HEK293 (cell line): ENCODE results near the gene BMP6.

Experiments used
- CTCF ChIA-PET: fragments of 350-600 bp; formaldehyde crosslinking; extraction: SDS; loops from one replicate; lab custom pipeline; 2021; ENCODE audit warnings: antibody characterized with exemption; lab: Yijun Ruan, JAX
- POLR2A ChIA-PET: fragments of 300-600 bp; formaldehyde crosslinking; extraction: SDS; loops from one replicate; lab custom pipeline; 2020; ENCODE audit warnings: antibody characterized with exemption, inconsistent platforms; lab: Yijun Ruan, JAX
- H3K27ac ChIP-seq: fragments of 200-500 bp; sonication (Bioruptor generic); 2 replicates; pipeline ENCODE4 v1.5.1; 2014; ENCODE audit warnings: low read depth, low read length, control low read depth, inconsistent platforms; ENCODE audit errors: extremely low read depth
- H3K36me3 ChIP-seq, 2 experiments: fragments of 200-500 bp in 1 of 2; sonication (Bioruptor generic) in 1 of 2; 1 replicate in 1 of 2; 2 replicates in 1 of 2; pipeline ENCODE4 v1.5.1; 2014 to 2017; ENCODE audit warnings: inconsistent platforms in 2 of 2, low read length in 2 of 2; ENCODE audit not compliant: control insufficient read depth in 2 of 2, insufficient read depth in 1 of 2
- H3K4me1 ChIP-seq: fragments of 200-500 bp; sonication (Bioruptor generic); 2 replicates; pipeline ENCODE4 v1.5.1; 2014; ENCODE audit warnings: mild to moderate bottlenecking, low read length, inconsistent platforms; ENCODE audit not compliant: control insufficient read depth, insufficient read depth
- H3K4me3 ChIP-seq: 2 replicates; pipeline ENCODE4 v1.5.1; 2011; ENCODE audit warnings: low read depth, mild to moderate bottlenecking, control low read depth, low read length, moderate library complexity
- H3K9me3 ChIP-seq: fragments of 200-500 bp; sonication (Bioruptor generic); 2 replicates; pipeline ENCODE4 v1.5.1; 2014; ENCODE audit warnings: low read depth, low read length, inconsistent platforms; ENCODE audit not compliant: control insufficient read depth, insufficient read depth
- FEZF1 ChIP-seq: fragments of 450-650 bp; formaldehyde crosslinking; IDR thresholded peaks from 2 replicates; pipeline ENCODE4 v1.5.1; 2016; ENCODE audit warnings: missing biosample characterization, missing genetic modification characterization
- HOXA7 ChIP-seq: sonication (generic); formaldehyde crosslinking; IDR thresholded peaks from 2 replicates; pipeline ENCODE4 v1.8.1; 2022; ENCODE audit warnings: missing genetic modification reagents, borderline replicate concordance
- HOXD13 ChIP-seq: sonication (generic); formaldehyde crosslinking; IDR thresholded peaks from 2 replicates; pipeline ENCODE4 v1.8.0; 2022; ENCODE audit warnings: missing genetic modification reagents, borderline replicate concordance
- KLF8 ChIP-seq: fragments of 450-650 bp; formaldehyde crosslinking; IDR thresholded peaks from 2 replicates; pipeline ENCODE4 v1.5.1; 2016; ENCODE audit warnings: missing biosample characterization, missing genetic modification characterization
- RBAK ChIP-seq: fragments of 450-650 bp; formaldehyde crosslinking; IDR thresholded peaks from 2 replicates; pipeline ENCODE4 v1.5.1; 2016; ENCODE audit warnings: missing biosample characterization, missing genetic modification characterization
- SALL2 ChIP-seq: fragments of 450-650 bp; formaldehyde crosslinking; IDR thresholded peaks from 2 replicates; pipeline ENCODE4 v1.5.0; 2017; ENCODE audit warnings: missing biosample characterization, mild to moderate bottlenecking, missing genetic modification characterization, borderline replicate concordance
- SP7 ChIP-seq: fragments of 450-650 bp; formaldehyde crosslinking; IDR thresholded peaks from 2 replicates; pipeline ENCODE4 v1.5.1; 2016; ENCODE audit warnings: missing biosample characterization, missing genetic modification characterization
- TRIM28 ChIP-seq: IDR thresholded peaks from 2 replicates; pipeline ENCODE4 v1.6.1; 2011; ENCODE audit warnings: low read length, control low read depth, borderline replicate concordance
- ZEB2 ChIP-seq: fragments of 450-650 bp; formaldehyde crosslinking; IDR thresholded peaks from 2 replicates; pipeline ENCODE4 v1.5.1; 2016; ENCODE audit warnings: missing biosample characterization, missing genetic modification characterization
- ZNF175 ChIP-seq: fragments of 450-650 bp; formaldehyde crosslinking; IDR thresholded peaks from 2 replicates; pipeline ENCODE4 v1.5.1; 2016; ENCODE audit warnings: missing biosample characterization, missing genetic modification characterization
- ZNF223 ChIP-seq: fragments of 450-650 bp; formaldehyde crosslinking; IDR thresholded peaks from 2 replicates; pipeline ENCODE4 v1.5.1; 2016; ENCODE audit warnings: missing biosample characterization, missing genetic modification characterization
- ZNF292 ChIP-seq: fragments of 450-650 bp; formaldehyde crosslinking; IDR thresholded peaks from 2 replicates; pipeline ENCODE4 v1.5.1; 2016; ENCODE audit warnings: low read depth, missing biosample characterization, missing genetic modification characterization, borderline replicate concordance
- ZNF311 ChIP-seq: fragments of 450-650 bp; formaldehyde crosslinking; IDR thresholded peaks from 2 replicates; pipeline ENCODE4 v1.5.1; 2017; ENCODE audit warnings: missing biosample characterization, missing genetic modification characterization, borderline replicate concordance
- ZNF324 ChIP-seq: fragments of 450-650 bp; formaldehyde crosslinking; IDR thresholded peaks from 2 replicates; pipeline ENCODE4 v1.5.1; 2016; ENCODE audit warnings: missing biosample characterization, missing genetic modification characterization
- ZNF391 ChIP-seq: fragments of 450-650 bp; formaldehyde crosslinking; IDR thresholded peaks from 2 replicates; pipeline ENCODE4 v1.5.1; 2016; ENCODE audit warnings: low read depth, missing biosample characterization, missing genetic modification characterization, borderline replicate concordance
- ZNF433 ChIP-seq: fragments of 450-650 bp; formaldehyde crosslinking; IDR thresholded peaks from 2 replicates; pipeline ENCODE4 v1.5.1; 2016; ENCODE audit warnings: missing biosample characterization, missing genetic modification characterization, low read depth
- ZNF549 ChIP-seq: fragments of 450-650 bp; IDR thresholded peaks from 2 replicates; pipeline ENCODE4 v1.5.1; 2018; ENCODE audit warnings: missing biosample characterization, missing genetic modification characterization, mild to moderate bottlenecking, inconsistent platforms, moderate library complexity
- ZNF585B ChIP-seq: fragments of 450-650 bp; formaldehyde crosslinking; IDR thresholded peaks from 2 replicates; pipeline ENCODE4 v1.5.1; 2016; ENCODE audit warnings: missing biosample characterization, missing genetic modification characterization
- ZNF654 ChIP-seq: fragments of 450-650 bp; formaldehyde crosslinking; IDR thresholded peaks from 2 replicates; pipeline ENCODE4 v1.5.1; 2016; ENCODE audit warnings: low read depth, missing biosample characterization, missing genetic modification characterization
- ZNF658 ChIP-seq: fragments of 450-650 bp; formaldehyde crosslinking; IDR thresholded peaks from 2 replicates; pipeline ENCODE4; 2016; ENCODE audit warnings: missing biosample characterization, missing genetic modification characterization
- ZNF660 ChIP-seq: fragments of 450-650 bp; IDR thresholded peaks from 2 replicates; pipeline ENCODE4 v1.5.1; 2018; ENCODE audit warnings: missing biosample characterization, mild to moderate bottlenecking, missing genetic modification characterization
- ZSCAN30 ChIP-seq: fragments of 450-650 bp; IDR thresholded peaks from 2 replicates; pipeline ENCODE4 v1.5.1; 2018; ENCODE audit warnings: missing biosample characterization, mild to moderate bottlenecking, missing genetic modification characterization, moderate library complexity
- TF ChIP-seq, protein P1 (sequence below): fragments of 450-650 bp; formaldehyde crosslinking; IDR thresholded peaks from 2 replicates; pipeline ENCODE4 v1.5.1; 2016; ENCODE audit warnings: missing biosample characterization, missing genetic modification characterization
- TF ChIP-seq, protein P2 (sequence below): fragments of 450-650 bp; IDR thresholded peaks from 2 replicates; pipeline ENCODE4 v1.5.1; 2018; ENCODE audit warnings: missing biosample characterization, missing genetic modification characterization
- TF ChIP-seq, protein P3 (sequence below): fragments of 450-650 bp; formaldehyde crosslinking; IDR thresholded peaks from 2 replicates; pipeline ENCODE4 v1.5.1; 2016; ENCODE audit warnings: missing biosample characterization, missing genetic modification characterization
- TF ChIP-seq, protein P4 (sequence below): fragments of 450-650 bp; formaldehyde crosslinking; conservative IDR thresholded peaks from 2 replicates; pipeline ENCODE4 v1.5.1; 2016; ENCODE audit warnings: low read depth, missing biosample characterization, missing genetic modification characterization
- TF ChIP-seq, protein P5 (sequence below): fragments of 450-650 bp; formaldehyde crosslinking; IDR thresholded peaks from 2 replicates; pipeline ENCODE4 v1.5.1; 2017; ENCODE audit warnings: missing biosample characterization, missing genetic modification characterization

BMP6 gene

DNA sequence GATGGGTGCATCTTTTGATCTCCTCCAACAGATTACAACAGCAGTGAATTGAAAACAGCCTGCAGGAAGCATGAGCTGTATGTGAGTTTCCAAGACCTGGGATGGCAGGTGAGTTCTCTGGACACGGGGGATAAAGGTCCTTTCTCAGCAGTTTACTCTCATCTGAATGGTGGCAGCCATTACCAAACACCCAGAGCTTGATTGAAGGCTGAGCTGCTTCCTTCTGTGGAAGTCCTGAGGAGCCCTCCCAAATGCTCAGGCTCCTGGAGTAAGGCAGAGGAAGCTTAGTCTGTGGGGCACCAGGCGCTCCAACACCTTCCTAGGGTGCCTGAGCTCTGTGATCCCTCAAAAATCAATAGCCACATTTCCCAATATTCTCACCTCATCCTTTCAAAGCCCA lies 153.1 kb downstream of the BMP6 start:
- H3K27ac ChIP-seq: no peak overlapping the region
- no peak overlapping the region for H3K4me3 ChIP-seq
- H3K9me3 ChIP-seq: no peaks in the 10 kb centered on the region
- TF ChIP-seq TRIM28 (no peak), ZSCAN30 (tag by site-specific recombination) (no peak), ZNF654 (tag by site-specific recombination) (no peak), ZNF223 (tag by site-specific recombination) (no peak), ZNF658 (tag by site-specific recombination) (no peak), ZNF175 (tag by site-specific recombination) (no peak), ZNF433 (tag by site-specific recombination) (no peak), ZNF391 (tag by site-specific recombination) (no peak), ZNF292 (tag by site-specific recombination) (no peak)
- TF ChIP-seq, protein P1, sequence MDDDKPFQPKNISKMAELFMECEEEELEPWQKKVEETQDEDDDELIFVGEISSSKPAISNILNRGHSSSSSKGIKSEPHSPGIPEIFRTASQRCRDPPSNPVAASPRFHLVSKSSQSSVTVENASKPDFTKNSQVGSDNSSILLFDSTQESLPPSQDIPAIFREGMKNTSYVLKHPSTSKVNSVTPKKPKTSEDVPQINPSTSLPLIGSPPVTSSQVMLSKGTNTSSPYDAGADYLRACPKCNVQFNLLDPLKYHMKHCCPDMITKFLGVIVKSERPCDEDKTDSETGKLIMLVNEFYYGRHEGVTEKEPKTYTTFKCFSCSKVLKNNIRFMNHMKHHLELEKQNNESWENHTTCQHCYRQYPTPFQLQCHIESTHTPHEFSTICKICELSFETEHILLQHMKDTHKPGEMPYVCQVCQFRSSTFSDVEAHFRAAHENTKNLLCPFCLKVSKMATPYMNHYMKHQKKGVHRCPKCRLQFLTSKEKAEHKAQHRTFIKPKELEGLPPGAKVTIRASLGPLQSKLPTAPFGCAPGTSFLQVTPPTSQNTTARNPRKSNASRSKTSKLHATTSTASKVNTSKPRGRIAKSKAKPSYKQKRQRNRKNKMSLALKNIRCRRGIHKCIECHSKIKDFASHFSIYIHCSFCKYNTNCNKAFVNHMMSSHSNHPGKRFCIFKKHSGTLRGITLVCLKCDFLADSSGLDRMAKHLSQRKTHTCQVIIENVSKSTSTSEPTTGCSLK: no peak
- TF ChIP-seq, protein P2, sequence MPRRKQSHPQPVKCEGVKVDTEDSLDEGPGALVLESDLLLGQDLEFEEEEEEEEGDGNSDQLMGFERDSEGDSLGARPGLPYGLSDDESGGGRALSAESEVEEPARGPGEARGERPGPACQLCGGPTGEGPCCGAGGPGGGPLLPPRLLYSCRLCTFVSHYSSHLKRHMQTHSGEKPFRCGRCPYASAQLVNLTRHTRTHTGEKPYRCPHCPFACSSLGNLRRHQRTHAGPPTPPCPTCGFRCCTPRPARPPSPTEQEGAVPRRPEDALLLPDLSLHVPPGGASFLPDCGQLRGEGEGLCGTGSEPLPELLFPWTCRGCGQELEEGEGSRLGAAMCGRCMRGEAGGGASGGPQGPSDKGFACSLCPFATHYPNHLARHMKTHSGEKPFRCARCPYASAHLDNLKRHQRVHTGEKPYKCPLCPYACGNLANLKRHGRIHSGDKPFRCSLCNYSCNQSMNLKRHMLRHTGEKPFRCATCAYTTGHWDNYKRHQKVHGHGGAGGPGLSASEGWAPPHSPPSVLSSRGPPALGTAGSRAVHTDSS (tag by site-specific recombination): no peak
- TF ChIP-seq, protein P3, sequence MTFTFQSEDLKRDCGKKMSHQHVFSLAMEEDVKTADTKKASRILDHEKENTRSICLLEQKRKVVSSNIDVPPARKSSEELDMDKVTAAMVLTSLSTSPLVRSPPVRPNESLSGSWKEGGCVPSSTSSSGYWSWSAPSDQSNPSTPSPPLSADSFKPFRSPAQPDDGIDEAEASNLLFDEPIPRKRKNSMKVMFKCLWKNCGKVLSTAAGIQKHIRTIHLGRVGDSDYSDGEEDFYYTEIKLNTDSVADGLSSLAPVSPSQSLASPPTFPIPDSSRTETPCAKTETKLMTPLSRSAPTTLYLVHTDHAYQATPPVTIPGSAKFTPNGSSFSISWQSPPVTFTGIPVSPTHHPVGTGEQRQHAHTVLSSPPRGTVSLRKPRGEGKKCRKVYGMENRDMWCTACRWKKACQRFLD: no peak
- TF ChIP-seq, all 188 proteins: peak for 0
- ChIA-PET CTCF (interaction anchor here (0.6 to 1.4 kb wide), 4 partner anchors 114 to 381 kb away, joined by 3 to 9 read pairs (median 5); no protein-coding TSS in a partner anchor), POLR2A (interaction anchor here (0.6 to 1.3 kb wide), 2 partner anchors 150 to 153 kb away, joined by 3 to 5 read pairs; partner anchors contain the start of gene BMP6)
- no peaks in the 10 kb centered on the region for H3K4me1 ChIP-seq
- H3K36me3 ChIP-seq: peaks cover 14 to 46% of the 10 kb centered on the region in 2 experiments; a peak in 2 of 3 replicates

DNA sequence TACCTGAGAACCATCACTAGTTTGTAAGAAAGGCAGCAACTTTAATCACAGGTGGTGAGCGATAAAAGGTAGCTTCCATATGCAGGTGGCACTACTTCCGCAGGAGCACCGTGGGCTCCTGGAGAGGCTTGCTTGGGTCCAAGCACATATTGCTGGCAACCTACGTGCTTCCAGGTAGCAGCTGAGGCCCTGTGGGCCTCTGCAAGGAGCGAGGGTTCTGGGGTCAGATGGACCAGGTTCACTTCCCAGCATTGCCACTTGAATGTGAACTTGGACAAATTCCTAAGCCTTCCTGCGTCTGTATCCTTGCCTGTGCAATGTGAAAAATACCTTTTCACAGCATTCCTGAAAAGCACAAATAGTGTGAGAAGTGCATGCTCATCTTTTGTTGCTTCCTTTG lies 153.7 kb downstream of the BMP6 start:
- Histone ChIP-seq H3K9me3 (no peaks in the 10 kb centered on the region), H3K36me3 (peaks cover 17 to 52% of the 10 kb centered on the region in 2 experiments; a peak in 2 of 3 replicates), H3K27ac (no peak overlapping the region), H3K4me1 (no peaks in the 10 kb centered on the region), H3K4me3 (no peak overlapping the region)
- POLR2A ChIA-PET: interaction anchor here (0.6 to 1.3 kb wide), 2 partner anchors 16 to 150 kb away, joined by 3 read pairs; no protein-coding TSS in a partner anchor
- CTCF ChIA-PET: interaction anchor here (0.6 to 1.4 kb wide), 4 partner anchors 20 to 381 kb away, joined by 3 to 9 read pairs (median 5); no protein-coding TSS in a partner anchor
- TF ChIP-seq ZNF660 (tag by site-specific recombination) (no peak), ZNF585B (tag by site-specific recombination) (no peak), HOXA7 (CRISPR knock-in tag) (no peak), ZNF433 (tag by site-specific recombination) (no peak), ZNF324 (tag by site-specific recombination) (no peak), SALL2 (tag by site-specific recombination) (no peak), HOXD13 (CRISPR knock-in tag) (no peak), RBAK (tag by site-specific recombination) (no peak), SP7 (tag by site-specific recombination) (no peak), ZNF311 (no peak), ZEB2 (tag by site-specific recombination) (no peak), ZNF549 (tag by site-specific recombination) (no peak), FEZF1 (tag by site-specific recombination) (no peak), KLF8 (no peak)
- TF ChIP-seq, protein P4, sequence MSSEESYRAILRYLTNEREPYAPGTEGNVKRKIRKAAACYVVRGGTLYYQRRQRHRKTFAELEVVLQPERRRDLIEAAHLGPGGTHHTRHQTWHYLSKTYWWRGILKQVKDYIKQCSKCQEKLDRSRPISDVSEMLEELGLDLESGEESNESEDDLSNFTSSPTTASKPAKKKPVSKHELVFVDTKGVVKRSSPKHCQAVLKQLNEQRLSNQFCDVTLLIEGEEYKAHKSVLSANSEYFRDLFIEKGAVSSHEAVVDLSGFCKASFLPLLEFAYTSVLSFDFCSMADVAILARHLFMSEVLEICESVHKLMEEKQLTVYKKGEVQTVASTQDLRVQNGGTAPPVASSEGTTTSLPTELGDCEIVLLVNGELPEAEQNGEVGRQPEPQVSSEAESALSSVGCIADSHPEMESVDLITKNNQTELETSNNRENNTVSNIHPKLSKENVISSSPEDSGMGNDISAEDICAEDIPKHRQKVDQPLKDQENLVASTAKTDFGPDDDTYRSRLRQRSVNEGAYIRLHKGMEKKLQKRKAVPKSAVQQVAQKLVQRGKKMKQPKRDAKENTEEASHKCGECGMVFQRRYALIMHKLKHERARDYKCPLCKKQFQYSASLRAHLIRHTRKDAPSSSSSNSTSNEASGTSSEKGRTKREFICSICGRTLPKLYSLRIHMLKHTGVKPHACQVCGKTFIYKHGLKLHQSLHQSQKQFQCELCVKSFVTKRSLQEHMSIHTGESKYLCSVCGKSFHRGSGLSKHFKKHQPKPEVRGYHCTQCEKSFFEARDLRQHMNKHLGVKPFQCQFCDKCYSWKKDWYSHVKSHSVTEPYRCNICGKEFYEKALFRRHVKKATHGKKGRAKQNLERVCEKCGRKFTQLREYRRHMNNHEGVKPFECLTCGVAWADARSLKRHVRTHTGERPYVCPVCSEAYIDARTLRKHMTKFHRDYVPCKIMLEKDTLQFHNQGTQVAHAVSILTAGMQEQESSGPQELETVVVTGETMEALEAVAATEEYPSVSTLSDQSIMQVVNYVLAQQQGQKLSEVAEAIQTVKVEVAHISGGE (tag by site-specific recombination): no peak
- TF ChIP-seq, protein P5, sequence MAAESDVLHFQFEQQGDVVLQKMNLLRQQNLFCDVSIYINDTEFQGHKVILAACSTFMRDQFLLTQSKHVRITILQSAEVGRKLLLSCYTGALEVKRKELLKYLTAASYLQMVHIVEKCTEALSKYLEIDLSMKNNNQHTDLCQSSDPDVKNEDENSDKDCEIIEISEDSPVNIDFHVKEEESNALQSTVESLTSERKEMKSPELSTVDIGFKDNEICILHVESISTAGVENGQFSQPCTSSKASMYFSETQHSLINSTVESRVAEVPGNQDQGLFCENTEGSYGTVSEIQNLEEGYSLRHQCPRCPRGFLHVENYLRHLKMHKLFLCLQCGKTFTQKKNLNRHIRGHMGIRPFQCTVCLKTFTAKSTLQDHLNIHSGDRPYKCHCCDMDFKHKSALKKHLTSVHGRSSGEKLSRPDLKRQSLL (tag by site-specific recombination): no peak
